ENCODE measurements around the gene ERG. TPM values are rescaled to one million over a fixed set of nuclear protein-coding genes. Genes with fewer than 3 reads are reported as not detected.

Gene ERG
- total RNA-seq, 2 experiments from 2014 or later = not detected

- peaks cover 6% of the 10 kb centered on the region for H3K4me1 Mint-ChIP-seq (ENCODE audit: low read depth)
- ATAC-seq = no peak
- no peak overlapping the region for H3K4me3 Mint-ChIP-seq
- H3K36me3 Mint-ChIP-seq (ENCODE audit: low read depth) = no peaks in the 10 kb centered on the region
- H3K27ac Mint-ChIP-seq = no peak overlapping the region
- POLR2A ChIA-PET = no interaction called here
- no peak for DNase-seq
- no peaks in the 10 kb centered on the region for H3K9me3 Mint-ChIP-seq (ENCODE audit: insufficient read depth)
- CTCF ChIA-PET = no interaction called here
- H3K27me3 Mint-ChIP-seq (ENCODE audit: low read depth) = peaks cover 8% of the 10 kb centered on the region
These were observed 117.7 kb downstream of the ERG start for GRCh38 chr21:38380481-38381137.

DNA sequence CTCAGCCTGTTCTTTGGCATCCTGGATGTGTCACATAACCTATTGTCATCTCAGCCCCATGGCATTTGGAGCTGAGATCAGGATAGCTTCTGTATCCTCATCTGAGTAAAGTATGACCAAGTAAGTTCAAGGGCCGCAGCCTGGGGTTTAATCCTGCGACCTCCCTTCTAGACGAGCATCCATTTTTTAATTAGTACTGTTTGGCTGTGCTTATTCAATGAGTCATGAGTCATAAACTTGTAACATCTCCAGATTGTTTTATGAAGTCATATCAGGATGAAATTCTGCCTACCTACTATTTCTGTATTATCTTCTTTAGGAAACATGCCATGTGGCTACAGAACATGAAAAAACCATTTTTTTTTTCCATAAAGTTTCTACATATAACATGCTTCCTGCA lies 119.1 kb downstream of the ERG start:
- POLR2A ChIA-PET = no interaction called here
- no peak overlapping the region for H3K27ac Mint-ChIP-seq

GRCh38 chr21:38377165-38378088 lies 120.8 kb downstream of the ERG start:
- Mint-ChIP-seq H3K9me3 (ENCODE audit: insufficient read depth) (peaks cover 6% of the 10 kb centered on the region), H3K4me3 (no peak overlapping the region), H3K4me1 (ENCODE audit: low read depth) (peaks cover 6% of the 10 kb centered on the region), H3K36me3 (ENCODE audit: low read depth) (no peaks in the 10 kb centered on the region), H3K27me3 (ENCODE audit: low read depth) (peaks cover 4% of the 10 kb centered on the region), H3K27ac (no peak overlapping the region)
- ATAC-seq (no peak), DNase-seq (no peak)
- ChIA-PET CTCF (interaction anchor here (1.0 kb wide), 1 partner anchor 21 kb away, joined by 3 read pairs; no protein-coding TSS in a partner anchor), POLR2A (no interaction called here)

More for the DNA sequence above, 119.1 kb downstream of the ERG start:
- no peak for ATAC-seq
- no peak for DNase-seq
- H3K9me3 Mint-ChIP-seq (ENCODE audit: insufficient read depth) = peaks cover under 1% of the 10 kb centered on the region
- H3K4me1 Mint-ChIP-seq (ENCODE audit: low read depth) = peaks cover 6% of the 10 kb centered on the region
- no peaks in the 10 kb centered on the region for H3K36me3 Mint-ChIP-seq (ENCODE audit: low read depth)
- H3K4me3 Mint-ChIP-seq = no peak overlapping the region
- H3K27me3 Mint-ChIP-seq (ENCODE audit: low read depth) = peaks cover 3% of the 10 kb centered on the region
- CTCF ChIA-PET = no interaction called here

DNA sequence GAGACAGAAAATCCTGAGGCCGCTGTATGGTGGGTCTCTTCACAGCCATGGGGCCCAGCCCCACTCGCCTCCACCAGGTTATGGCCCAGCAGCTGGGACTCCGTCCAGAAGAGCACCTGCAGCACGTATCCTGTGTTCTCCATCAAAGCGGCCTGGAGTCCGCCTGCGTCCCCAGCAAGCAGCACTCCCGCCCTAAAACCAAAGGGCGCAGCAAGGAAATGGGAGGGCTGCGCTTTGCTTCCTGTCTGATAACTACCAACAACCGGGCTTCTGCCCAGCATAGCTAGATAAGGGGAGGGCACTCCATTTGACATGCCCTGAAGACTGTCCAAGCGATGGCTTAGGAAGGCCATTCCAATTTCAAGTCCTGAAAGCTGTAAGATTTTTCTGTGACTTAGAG lies 121.6 kb downstream of the ERG start:
- H3K27me3 Mint-ChIP-seq (ENCODE audit: low read depth) = peaks cover 4% of the 10 kb centered on the region
- peaks cover 6% of the 10 kb centered on the region for H3K4me1 Mint-ChIP-seq (ENCODE audit: low read depth)
- no peaks in the 10 kb centered on the region for H3K36me3 Mint-ChIP-seq (ENCODE audit: low read depth)
- H3K27ac Mint-ChIP-seq = no peak overlapping the region
- peaks cover 6% of the 10 kb centered on the region for H3K9me3 Mint-ChIP-seq (ENCODE audit: insufficient read depth)
- DNase-seq = no peak
- H3K4me3 Mint-ChIP-seq = no peak overlapping the region
- CTCF ChIA-PET = no interaction called here
- POLR2A ChIA-PET = no interaction called here
- no peak for ATAC-seq

GRCh38 chr21:38376235-38376634 lies 122.0 kb downstream of the ERG start:
- Mint-ChIP-seq H3K36me3 (ENCODE audit: low read depth) (no peaks in the 10 kb centered on the region), H3K27ac (no peak overlapping the region), H3K4me3 (no peak overlapping the region), H3K9me3 (ENCODE audit: insufficient read depth) (peaks cover 6% of the 10 kb centered on the region), H3K27me3 (ENCODE audit: low read depth) (peaks cover 4% of the 10 kb centered on the region), H3K4me1 (ENCODE audit: low read depth) (peaks cover 6% of the 10 kb centered on the region)
- CTCF ChIA-PET = no interaction called here
- POLR2A ChIA-PET = no interaction called here
- ATAC-seq (no peak), DNase-seq (no peak)

DNA sequence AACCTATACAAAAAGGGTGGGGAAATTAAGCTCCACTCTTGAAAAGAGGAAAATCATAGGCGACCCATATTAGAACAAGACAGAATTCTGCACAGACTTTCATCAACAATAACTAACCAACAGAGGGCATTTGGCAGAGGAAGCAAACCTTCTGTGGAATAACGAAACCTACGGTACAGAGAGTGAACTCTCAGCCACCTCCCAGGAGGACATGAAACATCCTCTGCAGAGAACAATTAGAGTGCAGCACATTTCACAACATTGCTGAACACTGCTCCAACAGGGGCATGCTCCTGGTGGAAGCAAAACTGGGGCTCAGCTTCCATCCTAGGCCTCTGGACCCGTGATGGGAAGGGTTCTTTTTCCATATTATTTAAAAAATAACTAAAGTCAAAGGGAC lies 130.6 kb downstream of the ERG start:
- no peak for ATAC-seq
- no peak for DNase-seq
- H3K27me3 Mint-ChIP-seq (ENCODE audit: low read depth) = peaks cover 6% of the 10 kb centered on the region
- H3K9me3 Mint-ChIP-seq (ENCODE audit: insufficient read depth) = no peaks in the 10 kb centered on the region
- CTCF ChIA-PET = no interaction called here
- no peak overlapping the region for H3K27ac Mint-ChIP-seq
- no peaks in the 10 kb centered on the region for H3K4me1 Mint-ChIP-seq (ENCODE audit: low read depth)
- POLR2A ChIA-PET = no interaction called here
- no peaks in the 10 kb centered on the region for H3K36me3 Mint-ChIP-seq (ENCODE audit: low read depth)
- no peak overlapping the region for H3K4me3 Mint-ChIP-seq

DNA sequence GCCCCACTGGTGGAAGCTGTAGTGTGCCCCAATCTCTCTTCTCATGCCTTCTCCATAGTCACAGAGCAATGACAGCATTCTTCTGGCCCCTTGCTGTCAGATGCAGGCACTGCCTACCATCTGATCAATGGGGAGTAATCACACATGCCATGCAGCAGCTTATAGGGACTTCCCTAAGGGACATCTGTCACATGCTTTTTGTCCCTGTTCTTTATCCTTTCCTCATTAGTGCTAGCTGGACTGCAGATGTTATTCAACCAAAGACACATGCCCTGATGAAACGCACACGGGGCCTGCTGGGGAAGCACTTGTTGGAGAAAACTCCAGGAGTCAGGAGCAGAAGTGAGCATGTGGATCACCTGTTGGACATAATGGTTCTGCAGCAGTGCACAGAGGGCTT lies 132.8 kb downstream of the ERG start:
- no peaks in the 10 kb centered on the region for H3K9me3 Mint-ChIP-seq (ENCODE audit: insufficient read depth)
- no peak overlapping the region for H3K4me3 Mint-ChIP-seq
- H3K27ac Mint-ChIP-seq = no peak overlapping the region
- peaks cover 6% of the 10 kb centered on the region for H3K27me3 Mint-ChIP-seq (ENCODE audit: low read depth)
- DNase-seq (no peak), ATAC-seq (no peak)
- ChIA-PET POLR2A (no interaction called here), CTCF (no interaction called here)
- no peaks in the 10 kb centered on the region for H3K4me1 Mint-ChIP-seq (ENCODE audit: low read depth)
- H3K36me3 Mint-ChIP-seq (ENCODE audit: low read depth) = no peaks in the 10 kb centered on the region

- Mint-ChIP-seq H3K4me3 (no peak overlapping the region), H3K36me3 (ENCODE audit: low read depth) (no peaks in the 10 kb centered on the region), H3K27me3 (ENCODE audit: low read depth) (peaks cover 2% of the 10 kb centered on the region), H3K4me1 (ENCODE audit: low read depth) (no peaks in the 10 kb centered on the region), H3K9me3 (ENCODE audit: insufficient read depth) (no peaks in the 10 kb centered on the region), H3K27ac (no peak overlapping the region)
- no peak for DNase-seq
- POLR2A ChIA-PET = no interaction called here
- CTCF ChIA-PET = no interaction called here
- ATAC-seq = no peak
These were observed 134.6 kb downstream of the ERG start for GRCh38 chr21:38363693-38364092.

- CTCF ChIA-PET = no interaction called here
- H3K36me3 Mint-ChIP-seq (ENCODE audit: low read depth) = no peaks in the 10 kb centered on the region
These were observed 137.0 kb downstream of the ERG start for GRCh38 chr21:38361324-38361723.

GRCh38 chr21:38359835-38360234 lies 138.4 kb downstream of the ERG start:
- DNase-seq = no peak
- Mint-ChIP-seq H3K4me3 (no peak overlapping the region), H3K4me1 (ENCODE audit: low read depth) (no peaks in the 10 kb centered on the region), H3K27me3 (ENCODE audit: low read depth) (no peaks in the 10 kb centered on the region), H3K27ac (no peak overlapping the region), H3K36me3 (ENCODE audit: low read depth) (no peaks in the 10 kb centered on the region), H3K9me3 (ENCODE audit: insufficient read depth) (no peaks in the 10 kb centered on the region)
- ChIA-PET POLR2A (no interaction called here), CTCF (no interaction called here)
- ATAC-seq = no peak

More at GRCh38 chr21:38361324-38361723, 137.0 kb downstream of the ERG start:
- no peak for DNase-seq
- H3K27ac Mint-ChIP-seq = no peak overlapping the region
- no peak overlapping the region for H3K4me3 Mint-ChIP-seq
- no peaks in the 10 kb centered on the region for H3K27me3 Mint-ChIP-seq (ENCODE audit: low read depth)
- POLR2A ChIA-PET = no interaction called here
- H3K9me3 Mint-ChIP-seq (ENCODE audit: insufficient read depth) = no peaks in the 10 kb centered on the region
- no peak for ATAC-seq
- no peaks in the 10 kb centered on the region for H3K4me1 Mint-ChIP-seq (ENCODE audit: low read depth)

GRCh38 chr21:38359090-38359489 lies 139.2 kb downstream of the ERG start:
- no peak for ATAC-seq
- no peak overlapping the region for H3K27ac Mint-ChIP-seq
- POLR2A ChIA-PET = no interaction called here

DNA sequence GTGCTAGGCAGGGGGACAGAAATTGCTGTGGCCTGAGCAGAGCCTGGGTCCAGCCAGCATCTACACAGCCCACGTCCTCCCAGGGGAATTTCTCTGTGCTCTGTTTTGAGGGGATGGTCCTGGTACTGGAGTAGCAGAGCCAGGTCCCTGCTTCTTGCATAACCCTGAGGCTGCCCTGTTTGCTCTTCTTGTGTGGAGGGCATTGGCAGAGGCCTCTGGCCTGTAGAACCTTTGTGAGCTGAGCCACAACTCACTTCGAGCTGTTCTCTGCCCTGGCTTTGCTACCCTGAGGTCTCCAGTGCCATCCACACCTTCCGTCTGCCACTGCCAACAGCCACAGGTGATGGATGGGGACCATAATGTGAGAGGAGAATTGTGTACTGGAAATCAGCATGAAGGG lies 139.6 kb downstream of the ERG start:
- Mint-ChIP-seq H3K27me3 (ENCODE audit: low read depth) (no peaks in the 10 kb centered on the region), H3K4me1 (ENCODE audit: low read depth) (no peaks in the 10 kb centered on the region), H3K9me3 (ENCODE audit: insufficient read depth) (no peaks in the 10 kb centered on the region), H3K36me3 (ENCODE audit: low read depth) (no peaks in the 10 kb centered on the region), H3K4me3 (no peak overlapping the region), H3K27ac (no peak overlapping the region)
- DNase-seq (no peak), ATAC-seq (no peak)
- ChIA-PET CTCF (no interaction called here), POLR2A (no interaction called here)

More at GRCh38 chr21:38359090-38359489, 139.2 kb downstream of the ERG start:
- no peaks in the 10 kb centered on the region for H3K36me3 Mint-ChIP-seq (ENCODE audit: low read depth)
- no peaks in the 10 kb centered on the region for H3K9me3 Mint-ChIP-seq (ENCODE audit: insufficient read depth)
- CTCF ChIA-PET = no interaction called here
- no peaks in the 10 kb centered on the region for H3K27me3 Mint-ChIP-seq (ENCODE audit: low read depth)
- no peaks in the 10 kb centered on the region for H3K4me1 Mint-ChIP-seq (ENCODE audit: low read depth)
- H3K4me3 Mint-ChIP-seq = no peak overlapping the region
- no peak for DNase-seq

All from activated CD8-positive, alpha-beta T cell treated with anti-CD3 and anti-CD28 coated beads, Interleukin-2, amount 10 ng/mL, durations not matched to agents 7 days and 5 days (primary cell).